NCI-H774 (cell line): Measurements from ENCODE around the gene TRPV3.
"Not testable (repeated sequence)": the region's sequence is repeated elsewhere in the genome, so short reads cannot be mapped to it uniquely, and the experiment has no call there.

Experiments
- DNase-seq: peaks from one replicate; lab custom pipeline; 2025; lab: John Stamatoyannopoulos, UW

Gene TRPV3

GRCh38 chr17:3573246-3574100 is 15.9 kb upstream of the TRPV3 start:
- no peak for DNase-seq

DNA sequence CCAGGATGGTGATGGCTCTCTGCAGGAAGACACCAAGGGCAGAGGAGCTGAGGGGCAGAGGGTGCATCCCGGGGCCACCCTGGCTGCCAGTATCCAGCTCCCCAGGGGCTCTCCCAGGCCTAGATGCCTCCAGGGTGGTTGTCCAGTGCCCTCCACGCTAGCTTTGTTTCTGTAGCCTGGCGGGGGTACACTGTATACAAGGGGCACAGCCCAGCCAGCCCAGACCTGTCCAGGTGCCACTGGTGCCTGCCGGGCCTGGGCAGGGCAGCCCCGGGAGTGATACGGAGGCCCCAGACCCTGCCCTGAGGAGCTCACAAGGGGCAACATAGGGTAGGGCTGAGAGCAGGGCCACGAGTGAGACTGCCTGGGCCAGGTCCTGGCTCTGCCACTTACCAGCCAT is 14.6 kb upstream of the TRPV3 start:
- no peak for DNase-seq

GRCh38 chr17:3571043-3571900 is 13.7 kb upstream of the TRPV3 start:
- no peak for DNase-seq

DNA sequence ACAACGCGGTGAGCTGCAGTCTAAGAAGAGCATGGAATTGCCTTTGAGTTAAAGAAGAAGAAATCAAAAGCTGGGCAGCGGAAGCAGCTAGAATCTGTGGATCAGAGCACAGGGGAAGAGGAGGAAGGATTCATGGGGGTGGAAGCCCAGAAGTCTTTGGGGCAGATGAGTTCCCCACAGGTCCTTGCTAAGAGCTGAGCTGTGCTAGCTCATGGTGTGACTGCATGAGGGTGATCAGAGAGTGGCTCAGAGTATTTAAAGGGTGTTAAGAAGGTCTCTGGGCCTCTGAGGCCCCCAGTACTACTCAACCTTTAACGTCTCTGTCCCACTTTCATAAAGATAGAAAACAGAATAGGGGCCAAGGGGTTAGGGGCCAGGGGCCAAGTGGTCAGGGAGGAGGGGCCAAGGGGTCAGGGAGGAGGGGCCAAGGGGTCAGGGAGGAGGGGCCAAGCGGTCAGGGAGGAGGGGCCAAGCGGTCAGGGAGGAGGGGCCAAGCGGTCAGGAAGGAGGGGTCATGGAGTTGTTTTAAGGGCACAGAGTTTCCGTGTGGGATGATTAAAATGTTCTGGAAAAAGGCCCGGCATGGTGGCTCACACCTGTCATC is 12.0 kb upstream of the TRPV3 start:
- no peak for DNase-seq

GRCh38 chr17:3566551-3566950 is 8.9 kb upstream of the TRPV3 start:
- no peak for DNase-seq

DNA sequence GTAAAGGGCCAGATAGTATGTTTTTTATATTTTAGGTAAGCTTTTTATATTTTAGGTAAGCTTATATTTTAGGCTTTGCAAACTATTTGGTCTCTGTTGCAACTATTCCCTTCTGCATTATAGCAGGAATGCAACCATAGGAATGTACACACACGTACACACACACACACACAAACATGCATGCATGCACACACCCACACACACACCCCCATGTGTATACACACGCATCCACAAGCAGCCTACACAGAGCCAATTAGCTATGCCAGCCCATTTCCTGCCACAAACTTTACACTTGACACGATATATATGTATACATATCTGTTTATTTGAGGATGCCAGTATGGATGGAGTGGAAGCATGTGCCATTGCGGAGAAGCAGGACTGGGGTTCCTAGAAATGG is 7.5 kb upstream of the TRPV3 start:
- DNase-seq, result no peak

DNA sequence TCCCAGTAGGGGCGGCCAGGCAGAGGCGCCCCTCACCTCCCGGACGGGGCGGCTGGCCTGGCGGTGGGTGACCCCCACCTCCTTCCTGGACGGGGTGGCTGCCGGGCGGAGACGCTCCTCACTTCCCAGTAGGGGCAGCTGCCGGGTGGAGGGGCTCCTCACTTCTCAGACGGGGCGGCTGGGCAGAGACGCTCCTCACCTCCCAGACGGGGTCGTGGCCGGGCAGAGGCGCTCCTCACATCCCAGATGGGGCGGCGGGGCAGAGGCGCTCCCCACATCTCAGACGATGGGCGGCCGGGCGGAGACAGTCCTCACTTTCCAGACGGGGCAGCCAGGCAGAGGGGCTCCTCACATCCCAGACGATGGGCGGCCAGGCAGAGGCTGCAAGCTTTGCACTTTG is 6.6 kb upstream of the TRPV3 start:
- not testable (repeated sequence) for DNase-seq

DNA sequence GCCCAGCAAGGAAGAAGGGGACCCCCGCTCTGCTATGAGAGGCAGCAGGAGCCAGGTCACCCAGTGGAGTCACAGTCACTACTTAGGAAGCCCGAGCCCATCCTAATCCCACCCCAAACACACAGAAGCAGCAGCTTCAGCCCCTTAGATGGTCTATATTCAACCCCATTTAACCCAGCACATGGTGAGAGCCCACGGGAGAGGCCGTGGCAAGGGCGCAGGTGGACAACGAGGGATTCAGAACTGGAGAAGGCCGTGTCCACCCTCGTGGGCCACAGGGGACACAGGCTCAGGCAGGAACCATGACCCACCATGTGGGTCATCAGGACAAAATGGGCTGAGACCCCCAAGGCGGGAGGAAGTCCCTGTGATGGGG is 1.6 kb upstream of the TRPV3 start:
- no peak for DNase-seq

DNA sequence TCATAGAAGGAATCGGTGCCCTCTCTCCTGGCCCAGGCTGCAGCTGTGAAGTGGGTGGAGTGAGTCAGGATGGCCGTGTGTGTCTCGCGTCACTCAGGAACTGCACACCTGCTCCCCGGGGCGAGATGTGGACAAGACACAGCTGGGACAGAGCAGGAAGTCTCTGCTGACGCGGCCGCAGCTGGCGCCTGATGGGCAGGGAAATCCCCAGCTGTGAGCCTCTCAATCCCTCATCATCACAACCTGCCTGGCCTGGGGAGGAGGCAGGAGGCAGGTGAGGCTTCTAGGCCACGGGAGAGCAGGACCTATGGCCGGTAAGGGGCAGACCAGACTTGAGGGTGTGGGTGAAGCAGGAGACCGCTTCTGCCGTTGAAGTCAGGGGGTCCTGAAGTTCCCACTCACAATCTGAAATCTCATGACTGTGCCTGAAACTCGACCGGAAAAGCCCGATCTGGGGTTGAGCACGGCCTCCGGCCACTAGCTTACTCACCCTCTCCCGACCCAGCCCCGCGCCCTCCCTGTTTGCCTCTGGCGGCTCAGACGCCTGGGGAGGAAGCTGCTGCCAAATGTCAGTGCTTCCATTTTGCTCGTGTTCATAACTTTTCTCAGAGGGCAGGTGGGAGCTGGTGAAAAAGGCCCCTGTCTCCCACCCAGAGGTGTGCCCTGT is 1.1 kb upstream of the TRPV3 start:
- peak; percentile 0 for DNase-seq

DNA sequence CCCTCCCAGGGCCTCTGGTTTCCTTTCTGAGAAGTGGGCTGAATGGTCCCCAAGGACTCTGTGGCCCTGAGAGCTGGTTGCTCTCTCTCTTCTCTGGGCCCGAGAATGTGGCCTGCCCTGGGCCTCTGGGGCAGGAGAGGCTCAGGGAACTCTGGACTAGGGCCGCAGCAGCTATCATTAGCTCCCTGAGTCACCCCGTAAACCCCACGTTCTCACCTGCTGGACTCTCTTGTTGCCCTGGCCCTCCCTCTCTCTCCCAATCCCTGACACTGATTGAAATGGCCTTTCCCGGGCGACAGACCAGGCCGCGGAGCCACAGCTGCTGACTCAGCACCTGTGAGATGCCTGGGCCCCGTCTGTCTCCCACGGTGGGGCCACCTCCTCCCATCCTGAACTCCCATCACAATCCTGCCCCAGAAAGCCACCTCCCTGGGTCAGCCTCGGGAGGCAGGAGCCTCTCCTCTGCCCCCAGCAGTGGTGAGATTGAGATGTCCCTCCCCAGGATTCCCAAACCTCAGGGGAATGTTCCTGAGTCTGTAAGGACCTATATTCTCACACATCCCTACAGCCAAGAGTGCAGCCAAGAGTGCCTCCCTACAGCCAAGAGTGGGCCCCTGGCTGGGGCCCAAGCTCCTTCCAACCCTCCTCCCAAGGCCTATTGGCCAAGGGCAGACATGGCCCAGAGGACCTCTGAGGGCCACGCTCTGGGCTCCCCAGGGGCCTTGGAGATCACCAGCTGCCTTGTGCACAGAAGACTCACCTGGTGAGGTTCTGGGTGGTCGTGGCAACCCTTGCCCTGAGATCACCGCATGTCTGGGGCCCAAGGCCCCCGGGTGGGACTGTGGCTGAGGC is 470 bp downstream of the TRPV3 start:
- no peak for DNase-seq

- DNase-seq, result no peak
Measured at GRCh38 chr17:3556239-3556915, 1.2 kb downstream of the TRPV3 start.

- no peak for DNase-seq
Measured at GRCh38 chr17:3555189-3555796, 2.3 kb downstream of the TRPV3 start.

GRCh38 chr17:3554440-3554839 is 3.2 kb downstream of the TRPV3 start:
- DNase-seq, result no peak

DNA sequence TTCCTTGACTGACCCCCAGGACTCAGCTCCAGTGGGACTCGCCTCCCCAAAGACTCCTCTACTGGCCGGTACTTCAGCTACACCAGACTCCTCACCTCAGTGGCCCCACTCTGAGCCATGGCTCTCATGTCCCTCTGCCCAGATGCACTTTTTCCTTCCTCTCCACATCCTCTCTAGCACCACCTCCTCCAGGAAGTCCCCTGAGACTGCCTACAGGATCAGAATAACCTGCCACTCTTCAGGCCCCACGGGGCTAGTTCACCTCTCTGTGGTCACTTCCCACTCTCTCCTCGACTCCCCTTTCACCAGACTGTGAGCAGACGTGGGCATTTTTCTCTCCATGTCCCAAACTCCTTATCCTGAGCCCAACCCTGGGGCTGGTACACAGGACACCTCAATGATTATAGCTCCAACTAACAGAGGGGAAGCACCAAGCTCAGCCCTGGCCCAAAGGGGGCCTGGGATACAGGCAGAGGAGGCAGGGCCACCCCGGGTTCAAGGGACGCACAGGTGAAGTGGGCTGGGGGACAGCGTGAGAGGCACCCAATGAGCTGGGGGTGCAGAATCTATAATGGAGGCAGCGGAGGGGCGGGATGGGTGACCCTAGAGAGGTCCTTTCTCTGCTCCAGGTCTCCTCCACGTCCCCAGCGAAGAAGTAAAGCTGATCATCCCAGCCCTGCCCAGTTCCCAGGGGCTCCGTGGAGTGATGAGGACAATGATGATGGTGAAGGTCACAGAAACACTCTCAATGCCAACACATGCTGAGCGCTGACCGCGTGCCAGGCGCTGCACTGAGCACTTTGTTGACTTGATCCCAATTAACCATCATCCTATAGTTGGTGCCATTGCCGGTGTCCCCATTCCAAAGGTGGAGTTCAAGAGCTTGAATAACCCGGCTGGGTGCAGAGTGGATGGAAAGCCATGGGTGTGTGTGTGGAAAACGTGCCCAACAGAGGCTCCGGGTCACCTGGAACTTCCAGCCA is 3.9 kb downstream of the TRPV3 start:
- no peak for DNase-seq

- no peak for DNase-seq
Measured at GRCh38 chr17:3552916-3553315, 4.7 kb downstream of the TRPV3 start.

- DNase-seq, result no peak
Measured at GRCh38 chr17:3551189-3551588, 6.4 kb downstream of the TRPV3 start.

GRCh38 chr17:3549610-3550162 is 7.9 kb downstream of the TRPV3 start:
- no peak for DNase-seq

DNA sequence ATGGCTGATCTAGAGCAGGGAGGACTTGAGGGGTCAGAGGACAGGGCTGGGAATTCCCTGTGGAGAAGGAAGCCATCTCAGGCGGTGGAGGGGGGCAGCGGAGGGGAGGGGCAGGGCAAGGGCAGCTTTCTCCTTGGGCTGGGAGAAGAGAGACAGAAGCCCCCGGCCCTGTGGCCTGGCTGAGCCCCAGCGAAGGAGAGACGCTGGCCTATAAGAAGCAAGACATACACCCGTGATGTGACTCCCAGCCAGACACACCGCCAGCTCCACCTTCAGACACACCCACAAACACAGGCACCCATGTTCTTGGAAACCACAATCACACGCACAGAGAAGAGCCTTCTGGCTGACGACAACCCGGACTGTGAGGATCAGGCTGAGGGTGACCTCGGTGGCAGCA is 10.0 kb downstream of the TRPV3 start:
- no peak for DNase-seq

- no peak for DNase-seq
Measured at GRCh38 chr17:3546997-3547396, 10.6 kb downstream of the TRPV3 start.
